B cell (primary cell): Measurements from ENCODE around the gene MST1.

Experiments
- EZH2 ChIP-seq: IDR thresholded peaks from 2 replicates; pipeline ENCODE4 v1.6.1; 2012; ENCODE audit warnings: borderline replicate concordance, low read depth, mild to moderate bottlenecking, moderate library complexity, low read length; ENCODE audit not compliant: insufficient read depth, poor library complexity, severe bottlenecking
- TF ChIP-seq, protein P1 (sequence below): fragments of 200-600 bp; IDR thresholded peaks from one replicate; pipeline ENCODE4 v1.8.0; 2022; ENCODE audit warnings: antibody characterized with exemption, mild to moderate bottlenecking

DNA sequence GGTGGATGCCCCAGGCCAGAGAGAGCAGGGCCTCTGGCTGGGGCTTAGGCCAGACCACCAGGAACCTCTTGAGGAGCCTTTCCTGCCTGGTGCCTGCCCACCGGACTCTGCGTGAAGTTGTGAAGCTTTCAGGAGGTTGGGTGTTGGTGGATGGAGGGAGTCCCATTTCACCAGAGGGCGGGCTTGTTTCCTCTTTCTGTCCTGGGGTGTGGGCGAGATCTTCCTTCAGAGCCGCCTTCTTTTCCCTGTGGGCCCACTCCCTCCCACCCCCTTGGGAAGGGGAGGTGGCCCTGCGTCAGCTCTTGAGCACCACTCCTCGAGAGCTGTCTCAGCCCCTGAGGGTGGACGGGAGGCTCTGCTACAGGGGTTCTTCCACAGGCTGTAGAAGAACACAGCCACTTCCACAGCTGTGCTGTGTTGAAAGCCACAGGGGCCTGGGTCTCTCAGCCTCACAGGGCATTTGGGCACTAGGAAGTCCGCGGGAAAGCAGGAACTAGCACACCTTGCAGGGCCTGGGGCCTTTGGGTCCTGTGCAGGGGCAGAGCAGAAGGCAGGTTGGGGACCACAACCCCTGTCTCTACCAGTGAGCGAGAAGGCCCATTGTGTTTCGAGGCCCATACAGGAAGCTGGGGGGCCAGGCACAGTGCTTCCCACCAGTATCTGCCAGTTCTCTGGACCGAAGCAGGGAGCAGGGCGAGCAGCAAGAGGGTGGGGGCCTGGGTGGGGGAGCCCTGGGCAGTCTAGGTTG lies 28.1 kb upstream of the MST1 start:
- TF ChIP-seq, protein P1, sequence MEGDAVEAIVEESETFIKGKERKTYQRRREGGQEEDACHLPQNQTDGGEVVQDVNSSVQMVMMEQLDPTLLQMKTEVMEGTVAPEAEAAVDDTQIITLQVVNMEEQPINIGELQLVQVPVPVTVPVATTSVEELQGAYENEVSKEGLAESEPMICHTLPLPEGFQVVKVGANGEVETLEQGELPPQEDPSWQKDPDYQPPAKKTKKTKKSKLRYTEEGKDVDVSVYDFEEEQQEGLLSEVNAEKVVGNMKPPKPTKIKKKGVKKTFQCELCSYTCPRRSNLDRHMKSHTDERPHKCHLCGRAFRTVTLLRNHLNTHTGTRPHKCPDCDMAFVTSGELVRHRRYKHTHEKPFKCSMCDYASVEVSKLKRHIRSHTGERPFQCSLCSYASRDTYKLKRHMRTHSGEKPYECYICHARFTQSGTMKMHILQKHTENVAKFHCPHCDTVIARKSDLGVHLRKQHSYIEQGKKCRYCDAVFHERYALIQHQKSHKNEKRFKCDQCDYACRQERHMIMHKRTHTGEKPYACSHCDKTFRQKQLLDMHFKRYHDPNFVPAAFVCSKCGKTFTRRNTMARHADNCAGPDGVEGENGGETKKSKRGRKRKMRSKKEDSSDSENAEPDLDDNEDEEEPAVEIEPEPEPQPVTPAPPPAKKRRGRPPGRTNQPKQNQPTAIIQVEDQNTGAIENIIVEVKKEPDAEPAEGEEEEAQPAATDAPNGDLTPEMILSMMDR, result no peak
- no peak for TF ChIP-seq EZH2
